ENCODE measurements around the gene SCYL3. TPM values are rescaled to one million over a fixed set of nuclear protein-coding genes. Genes with fewer than 3 reads are reported as not detected.
"Not testable (repeated sequence)": the region's sequence is repeated elsewhere in the genome, so short reads cannot be mapped to it uniquely, and the experiment has no call there.

The SCYL3 gene
- total RNA-seq, 4 donors from 2014 or later, result 10.5 to 14.2 (median 11.9) TPM

- H3K9me3 ChIP-seq, result no peaks in the 10 kb centered on the region
- H3K4me3 ChIP-seq, result no peak overlapping the region
- ATAC-seq, result no peak
- no peak overlapping the region for H3K27ac ChIP-seq
- no peaks in the 10 kb centered on the region for H3K4me1 ChIP-seq
- WGBS, 2 donors (ENCODE audit: low coverage in 1 of 2), result 88 to 95% methylated on average over 2 of the region's 2 CpGs
- TF ChIP-seq EP300 (IDR thresholded peaks at IDR 0.05) (no peak), POLR2AphosphoS5 (IDR thresholded peaks at IDR 0.05) (no peak), CTCF (IDR thresholded peaks at IDR 0.05) (no peak), POLR2A (IDR thresholded peaks at IDR 0.05) (no peak)
- H3K27me3 ChIP-seq, result no peaks in the 10 kb centered on the region
- H3K36me3 ChIP-seq, result peaks cover 0 to 26% of the 10 kb centered on the region in 2 donors
These were observed 30.4 kb upstream of the SCYL3 start for GRCh38 chr1:169924063-169924462.

- peaks cover 0 to 36% of the 10 kb centered on the region in 2 donors for H3K36me3 ChIP-seq
- no peaks in the 10 kb centered on the region for H3K27me3 ChIP-seq
- no peak overlapping the region for H3K4me3 ChIP-seq
- H3K4me1 ChIP-seq, result no peaks in the 10 kb centered on the region
- 92 to 100% methylated on average over 4 of the region's 4 CpGs for WGBS, 2 donors (ENCODE audit: low coverage in 1 of 2)
- ATAC-seq, result no peak
- no peak for TF ChIP-seq POLR2AphosphoS5 (IDR thresholded peaks at IDR 0.05)
- TF ChIP-seq CTCF (IDR thresholded peaks at IDR 0.05), result no peak
- TF ChIP-seq POLR2A (IDR thresholded peaks at IDR 0.05), result no peak
- TF ChIP-seq EP300 (IDR thresholded peaks at IDR 0.05), result no peak
- no peak overlapping the region for H3K27ac ChIP-seq
- no peaks in the 10 kb centered on the region for H3K9me3 ChIP-seq
These were observed 27.4 kb upstream of the SCYL3 start for GRCh38 chr1:169921080-169921479.

GRCh38 chr1:169918927-169919326 lies 25.2 kb upstream of the SCYL3 start:
- Histone ChIP-seq H3K36me3 (peaks cover 0 to 37% of the 10 kb centered on the region in 2 donors), H3K4me3 (no peak overlapping the region), H3K4me1 (no peaks in the 10 kb centered on the region), H3K27ac (no peak overlapping the region), H3K27me3 (no peaks in the 10 kb centered on the region), H3K9me3 (no peaks in the 10 kb centered on the region)
- ATAC-seq, result no peak
- TF ChIP-seq POLR2A (IDR thresholded peaks at IDR 0.05), result no peak
- no peak for TF ChIP-seq POLR2AphosphoS5 (IDR thresholded peaks at IDR 0.05)
- no peak for TF ChIP-seq EP300 (IDR thresholded peaks at IDR 0.05)
- TF ChIP-seq CTCF (IDR thresholded peaks at IDR 0.05), result no peak
- 78 to 100% methylated on average over 1 of the region's 1 CpG for WGBS, 2 donors (ENCODE audit: low coverage in 1 of 2)

- H3K4me1 ChIP-seq, H3K4me3 ChIP-seq, H3K27ac ChIP-seq, H3K9me3 ChIP-seq, H3K27me3 ChIP-seq, ATAC-seq: not testable (repeated sequence)
- 96 to 97% methylated on average over 5 to 9 of the region's 9 CpGs for WGBS, 2 donors (ENCODE audit: low coverage in 1 of 2)
- peaks cover 0 to 37% of the 10 kb centered on the region in 2 donors for H3K36me3 ChIP-seq
These were observed 24.5 kb upstream of the SCYL3 start for GRCh38 chr1:169918220-169918619.

- no peak for ATAC-seq
- no peak for TF ChIP-seq CTCF (IDR thresholded peaks at IDR 0.05)
- TF ChIP-seq POLR2A (IDR thresholded peaks at IDR 0.05), result no peak
- TF ChIP-seq EP300 (IDR thresholded peaks at IDR 0.05), result no peak
- TF ChIP-seq POLR2AphosphoS5 (IDR thresholded peaks at IDR 0.05), result no peak
- Histone ChIP-seq H3K4me1 (no peaks in the 10 kb centered on the region), H3K36me3 (peaks cover 0 to 26% of the 10 kb centered on the region in 2 donors), H3K27me3 (no peaks in the 10 kb centered on the region), H3K27ac (no peak overlapping the region), H3K4me3 (no peak overlapping the region), H3K9me3 (peaks cover 0 to 8% (median 0%) of the 10 kb centered on the region in 3 donors)
- 29 to 59% methylated on average over 8 to 15 of the region's 15 CpGs for WGBS, 2 donors (ENCODE audit: low coverage in 1 of 2)
These were observed 21.5 kb upstream of the SCYL3 start for GRCh38 chr1:169915150-169915549.
